Muscle layer of duodenum (tissue), 2 donors: ENCODE measurements around the gene DHH.

Experiments used
- H3K27ac ChIP-seq: one replicate; pipeline ENCODE4 v1.7.0; 2013; ENCODE audit warnings: mild to moderate bottlenecking, low read length
- H3K27me3 ChIP-seq: one replicate; pipeline ENCODE4 v1.7.0; 2013; ENCODE audit warnings: low read depth, mild to moderate bottlenecking, control low read depth, low read length
- H3K36me3 ChIP-seq, 2 donors: one replicate each; pipeline ENCODE4 v1.7.0; 2013; ENCODE audit warnings: low read length in 2 of 2, control low read depth in 1 of 2, mild to moderate bottlenecking in 1 of 2; ENCODE audit not compliant: insufficient read depth in 2 of 2, control insufficient read depth in 1 of 2
- H3K4me1 ChIP-seq, 2 donors: one replicate each; pipeline ENCODE4 v1.7.0; 2013; ENCODE audit warnings: low read length in 2 of 2, mild to moderate bottlenecking in 2 of 2, control low read depth in 1 of 2, moderate library complexity in 1 of 2; ENCODE audit not compliant: insufficient read depth in 2 of 2, control insufficient read depth in 1 of 2
- H3K4me3 ChIP-seq, 2 donors: one replicate each; pipeline ENCODE4 v1.7.0; 2013; ENCODE audit warnings: low read length in 2 of 2, low read depth in 1 of 2, mild to moderate bottlenecking in 1 of 2
- H3K9me3 ChIP-seq, 2 donors: one replicate each; pipeline ENCODE4 v1.7.0; 2013; ENCODE audit warnings: low read length in 2 of 2, control low read depth in 1 of 2, mild to moderate bottlenecking in 1 of 2; ENCODE audit not compliant: control insufficient read depth in 1 of 2
- donor health status: healthy.

Gene DHH

GRCh38 chr12:49091056-49091835 is 3.4 kb downstream of the DHH start:
- peaks cover 54% of the 10 kb centered on the region for H3K27me3 ChIP-seq
- no peaks in the 10 kb centered on the region for H3K36me3 ChIP-seq
- no peaks in the 10 kb centered on the region for H3K9me3 ChIP-seq
- H3K4me3 ChIP-seq, result peak overlapping the region in 1 of 2 donors; percentile 43
- no peak overlapping the region for H3K27ac ChIP-seq
- H3K4me1 ChIP-seq, result peaks cover 3 to 63% of the 10 kb centered on the region in 2 donors

GRCh38 chr12:49089821-49090773 is 4.5 kb downstream of the DHH start:
- no peaks in the 10 kb centered on the region for H3K9me3 ChIP-seq
- peaks cover 54% of the 10 kb centered on the region for H3K27me3 ChIP-seq
- H3K4me3 ChIP-seq, result peak overlapping the region; percentile 31 to 55
- H3K36me3 ChIP-seq, result no peaks in the 10 kb centered on the region
- H3K27ac ChIP-seq, result no peak overlapping the region
- peaks cover 3 to 63% of the 10 kb centered on the region in 2 donors for H3K4me1 ChIP-seq

GRCh38 chr12:49088932-49089330 is 5.7 kb downstream of the DHH start:
- peaks cover 47% of the 10 kb centered on the region for H3K27me3 ChIP-seq
- no peaks in the 10 kb centered on the region for H3K9me3 ChIP-seq
- H3K27ac ChIP-seq, result no peak overlapping the region
- no peak overlapping the region for H3K4me3 ChIP-seq
- peaks cover 3 to 51% of the 10 kb centered on the region in 2 donors for H3K4me1 ChIP-seq
- H3K36me3 ChIP-seq, result no peaks in the 10 kb centered on the region

GRCh38 chr12:49088150-49088931 is 6.3 kb downstream of the DHH start:
- no peak overlapping the region for H3K27ac ChIP-seq
- H3K4me1 ChIP-seq, result peaks cover 3 to 45% of the 10 kb centered on the region in 2 donors
- no peaks in the 10 kb centered on the region for H3K36me3 ChIP-seq
- H3K9me3 ChIP-seq, result no peaks in the 10 kb centered on the region
- no peak overlapping the region for H3K4me3 ChIP-seq
- peaks cover 41% of the 10 kb centered on the region for H3K27me3 ChIP-seq

- Histone ChIP-seq H3K4me3 (no peak overlapping the region), H3K27ac (peak overlapping the region; percentile 28), H3K9me3 (no peaks in the 10 kb centered on the region), H3K27me3 (peaks cover 19% of the 10 kb centered on the region), H3K4me1 (peaks cover 0 to 26% of the 10 kb centered on the region in 2 donors), H3K36me3 (no peaks in the 10 kb centered on the region)
Observed at GRCh38 chr12:49086116-49086515, 8.5 kb downstream of the DHH start.

GRCh38 chr12:49084438-49084837 is 10.2 kb downstream of the DHH start:
- Histone ChIP-seq H3K4me3 (no peak overlapping the region), H3K4me1 (peaks cover 0 to 10% of the 10 kb centered on the region in 2 donors), H3K9me3 (no peaks in the 10 kb centered on the region), H3K27me3 (peaks cover 5% of the 10 kb centered on the region), H3K27ac (no peak overlapping the region), H3K36me3 (no peaks in the 10 kb centered on the region)

- Histone ChIP-seq H3K27me3 (no peaks in the 10 kb centered on the region), H3K4me3 (no peak overlapping the region), H3K9me3 (no peaks in the 10 kb centered on the region), H3K4me1 (no peaks in the 10 kb centered on the region), H3K27ac (no peak overlapping the region), H3K36me3 (no peaks in the 10 kb centered on the region)
Observed at GRCh38 chr12:49079793-49080192, 14.8 kb downstream of the DHH start.

- Histone ChIP-seq H3K27ac (no peak overlapping the region), H3K4me3 (no peak overlapping the region), H3K36me3 (no peaks in the 10 kb centered on the region), H3K4me1 (peaks cover 0 to 13% of the 10 kb centered on the region in 2 donors), H3K27me3 (no peaks in the 10 kb centered on the region), H3K9me3 (no peaks in the 10 kb centered on the region)
Observed at GRCh38 chr12:49070971-49071370, 23.6 kb downstream of the DHH start.

GRCh38 chr12:49069507-49070346 is 24.9 kb downstream of the DHH start, which contains the start of gene RHEBL1:
Gene RHEBL1, minus strand, starts transcription at chr12:49069979. Its CDS starts 194 bp downstream, at chr12:49069785.
- no peaks in the 10 kb centered on the region for H3K9me3 ChIP-seq
- H3K27ac ChIP-seq, result peak within 1 kb of the TSS; percentile 26
- no peaks in the 10 kb centered on the region for H3K27me3 ChIP-seq
- H3K4me1 ChIP-seq, result peaks cover 0 to 13% of the 10 kb centered on the region in 2 donors
- no peaks in the 10 kb centered on the region for H3K36me3 ChIP-seq
- H3K4me3 ChIP-seq, result peak within 1 kb of the TSS; percentile 86 to 95

GRCh38 chr12:49068879-49069506 is 25.6 kb downstream of the DHH start:
- H3K9me3 ChIP-seq, result no peaks in the 10 kb centered on the region
- no peaks in the 10 kb centered on the region for H3K36me3 ChIP-seq
- H3K4me3 ChIP-seq, result peak overlapping the region; percentile 86 to 95
- no peak overlapping the region for H3K27ac ChIP-seq
- H3K27me3 ChIP-seq, result no peaks in the 10 kb centered on the region
- peaks cover 0 to 13% of the 10 kb centered on the region in 2 donors for H3K4me1 ChIP-seq
